Spinal cord (tissue), 10 donors: ENCODE results near the gene NEK9. TPM values are rescaled to one million over a fixed set of nuclear protein-coding genes. Genes with fewer than 3 reads are reported as not detected.

Experiments
- DNase-seq, 6 donors: peaks; one replicate each; pipeline versions ENCODE4 v3.0.0 to v3.0.0-alpha.2; 2013 to 2015; ENCODE audit warnings: low spot score in 6 of 6, low read depth in 4 of 6
- H3K27ac ChIP-seq: one replicate; pipeline ENCODE4 v1.5.1; 2013; ENCODE audit warnings: low read depth, low read length, control low read depth
- H3K27me3 ChIP-seq: one replicate; pipeline ENCODE4 v1.6.1; 2013; ENCODE audit warnings: low read length; ENCODE audit not compliant: control insufficient read depth, insufficient read depth
- H3K36me3 ChIP-seq: one replicate; pipeline ENCODE4 v1.6.1; 2013; ENCODE audit warnings: low read length; ENCODE audit not compliant: control insufficient read depth, insufficient read depth
- H3K4me1 ChIP-seq: one replicate; pipeline ENCODE4 v1.6.1; 2013; ENCODE audit warnings: low read length; ENCODE audit not compliant: control insufficient read depth, insufficient read depth
- H3K4me3 ChIP-seq: one replicate; pipeline ENCODE4 v1.5.1; 2013; ENCODE audit warnings: low read depth, low read length, control low read depth
- H3K9me3 ChIP-seq: one replicate; pipeline ENCODE4 v1.6.1; 2013; ENCODE audit warnings: low read length; ENCODE audit not compliant: control insufficient read depth, insufficient read depth
- WGBS: methylation state at CpG from one replicate; pipeline ENCODE4 v1.1.5; 2013; ENCODE audit warnings: missing lambda C conversion rate; ENCODE audit not compliant: insufficient coverage; 5-methylcytosine and 5-hydroxymethylcytosine counted together
- polyA plus RNA-seq, 2 donors: library from polyadenylated mRNA; unstranded; fragments of 120-200 nt; gene quantifications; one replicate each; pipeline ENCODE4 v1.2.1, GENCODE V29; 2013; ENCODE audit not compliant: insufficient read length in 2 of 2
- total RNA-seq, 2 donors: library from RNA; depleted of rRNA in 1 of 2; stranded (reverse); fragments of 120-200 nt in 1 of 2; fragments of >200 nt in 1 of 2; gene quantifications; one replicate each; pipeline versions ENCODE4 v1.2.3 to v1.2.4, GENCODE V29; 2013 to 2014
- donor health status: healthy.

Gene NEK9
- total and polyA plus RNA-seq, 4 donors: 42.9 to 89.9 (median 54.6) TPM

- Histone ChIP-seq H3K9me3 (no peaks in the 10 kb centered on the region), H3K27ac (peak overlapping the region; percentile 53), H3K36me3 (peaks cover 14% of the 10 kb centered on the region), H3K4me1 (peaks cover 16% of the 10 kb centered on the region), H3K27me3 (no peaks in the 10 kb centered on the region), H3K4me3 (no peak overlapping the region)
- 100% methylated on average over 1 of the region's 2 CpGs for WGBS
- DNase-seq: no peak
Measured at GRCh38 chr14:75150150-75150549, 23.3 kb upstream of the NEK9 start.

GRCh38 chr14:75147423-75148071 lies 20.7 kb upstream of the NEK9 start:
- peaks cover 16% of the 10 kb centered on the region for H3K4me1 ChIP-seq
- H3K4me3 ChIP-seq: no peak overlapping the region
- peak overlapping the region; percentile 95 for H3K27ac ChIP-seq
- 48% methylated on average over 6 of the region's 13 CpGs for WGBS
- H3K27me3 ChIP-seq: no peaks in the 10 kb centered on the region
- H3K36me3 ChIP-seq: peaks cover 17% of the 10 kb centered on the region
- H3K9me3 ChIP-seq: no peaks in the 10 kb centered on the region
- peak in 4 of 6 donors; percentile 50 to 91 (median 66) for DNase-seq

GRCh38 chr14:75144944-75145343 lies 18.1 kb upstream of the NEK9 start:
- H3K36me3 ChIP-seq: peaks cover 16% of the 10 kb centered on the region
- no peak overlapping the region for H3K4me3 ChIP-seq
- 90% methylated on average over 3 of the region's 5 CpGs for WGBS
- DNase-seq: no peak
- H3K27ac ChIP-seq: no peak overlapping the region
- no peaks in the 10 kb centered on the region for H3K27me3 ChIP-seq
- no peaks in the 10 kb centered on the region for H3K9me3 ChIP-seq
- H3K4me1 ChIP-seq: peaks cover 16% of the 10 kb centered on the region

- Histone ChIP-seq H3K4me1 (peaks cover 10% of the 10 kb centered on the region), H3K9me3 (no peaks in the 10 kb centered on the region), H3K4me3 (no peak overlapping the region), H3K27me3 (no peaks in the 10 kb centered on the region), H3K36me3 (peaks cover 16% of the 10 kb centered on the region), H3K27ac (no peak overlapping the region)
- 89% methylated on average over 3 of the region's 9 CpGs for WGBS
- DNase-seq: no peak
Measured at GRCh38 chr14:75143761-75144527, 17.1 kb upstream of the NEK9 start.

- peak overlapping the region; percentile 2 for H3K27ac ChIP-seq
Measured at GRCh38 chr14:75142494-75142893, 15.6 kb upstream of the NEK9 start.

GRCh38 chr14:75141967-75142366 lies 15.1 kb upstream of the NEK9 start:
- H3K36me3 ChIP-seq: peaks cover 11% of the 10 kb centered on the region
- H3K27me3 ChIP-seq: no peaks in the 10 kb centered on the region
- H3K4me3 ChIP-seq: no peak overlapping the region
- H3K9me3 ChIP-seq: no peaks in the 10 kb centered on the region
- DNase-seq: peak in 2 of 6 donors; percentile 27 to 48
- H3K27ac ChIP-seq: peak overlapping the region; percentile 2
- H3K4me1 ChIP-seq: peaks cover 1% of the 10 kb centered on the region

More at GRCh38 chr14:75142494-75142893, 15.6 kb upstream of the NEK9 start:
- Histone ChIP-seq H3K4me3 (no peak overlapping the region), H3K36me3 (peaks cover 16% of the 10 kb centered on the region), H3K27me3 (no peaks in the 10 kb centered on the region), H3K4me1 (peaks cover 6% of the 10 kb centered on the region), H3K9me3 (no peaks in the 10 kb centered on the region)
- no peak for DNase-seq
- WGBS: no CpG with 5 or more reads among the region's 1 CpG

GRCh38 chr14:75141062-75141461 lies 14.2 kb upstream of the NEK9 start:
- H3K4me1 ChIP-seq: no peaks in the 10 kb centered on the region
- WGBS: 100% methylated on average over 1 of the region's 2 CpGs
- no peak overlapping the region for H3K4me3 ChIP-seq
- H3K36me3 ChIP-seq: peaks cover 11% of the 10 kb centered on the region
- H3K27ac ChIP-seq: no peak overlapping the region
- DNase-seq: no peak
- H3K27me3 ChIP-seq: no peaks in the 10 kb centered on the region
- H3K9me3 ChIP-seq: no peaks in the 10 kb centered on the region

GRCh38 chr14:75140620-75141019 lies 13.8 kb upstream of the NEK9 start:
- H3K4me1 ChIP-seq: no peaks in the 10 kb centered on the region

GRCh38 chr14:75139185-75139584 lies 12.3 kb upstream of the NEK9 start:
- H3K27me3 ChIP-seq: no peaks in the 10 kb centered on the region
- no peak overlapping the region for H3K27ac ChIP-seq
- 100% methylated on average over 2 of the region's 2 CpGs for WGBS
- H3K9me3 ChIP-seq: no peaks in the 10 kb centered on the region
- no peaks in the 10 kb centered on the region for H3K4me1 ChIP-seq
- no peak for DNase-seq
- peaks cover 7% of the 10 kb centered on the region for H3K36me3 ChIP-seq
- H3K4me3 ChIP-seq: no peak overlapping the region

More at GRCh38 chr14:75140620-75141019, 13.8 kb upstream of the NEK9 start:
- H3K27me3 ChIP-seq: no peaks in the 10 kb centered on the region
- no CpG with 5 or more reads among the region's 2 CpGs for WGBS
- no peak overlapping the region for H3K4me3 ChIP-seq
- no peak for DNase-seq
- H3K9me3 ChIP-seq: no peaks in the 10 kb centered on the region
- H3K27ac ChIP-seq: no peak overlapping the region
- peaks cover 10% of the 10 kb centered on the region for H3K36me3 ChIP-seq

- WGBS: no CpG with 5 or more reads among the region's 1 CpG
- peaks cover 7% of the 10 kb centered on the region for H3K36me3 ChIP-seq
- no peaks in the 10 kb centered on the region for H3K27me3 ChIP-seq
- no peaks in the 10 kb centered on the region for H3K4me1 ChIP-seq
- H3K9me3 ChIP-seq: no peaks in the 10 kb centered on the region
- H3K4me3 ChIP-seq: no peak overlapping the region
- DNase-seq: no peak
- H3K27ac ChIP-seq: no peak overlapping the region
Measured at GRCh38 chr14:75138492-75138891, 11.6 kb upstream of the NEK9 start.
